GM23338 (cell line): Measurements from ENCODE around the gene GAS2. TPM values are rescaled to one million over a fixed set of nuclear protein-coding genes. Genes with fewer than 3 reads are reported as not detected.

Experiments used
- ATAC-seq: fragments of 200-7000 bp; cut with Tn5 transposase; 3 replicates; pipeline ENCODE4 v1.9.1; 2020
- DNase-seq: peaks from one replicate; pipeline ENCODE4 v3.0.0-alpha.2; 2015; ENCODE audit warnings: low spot score
- H2AFZ ChIP-seq: fragments of 200-600 bp; sonication (generic); 2 replicates; pipeline ENCODE4 v1.8.0; 2016; ENCODE audit warnings: antibody characterized with exemption, mild to moderate bottlenecking, moderate library complexity
- H3F3A ChIP-seq: fragments of 200-600 bp; sonication (generic); replicated peaks from 2 replicates; pipeline ENCODE4 v1.8.0; 2017; ENCODE audit warnings: antibody characterized with exemption, mixed run types, low read depth
- H3K27ac ChIP-seq: fragments of 200-600 bp; sonication (generic); 2 replicates; pipeline ENCODE4 v1.6.1; 2016; ENCODE audit warnings: low read depth
- H3K27me3 ChIP-seq: fragments of 200-600 bp; sonication (generic); 2 replicates; pipeline ENCODE4 v1.8.0; 2016; ENCODE audit warnings: mild to moderate bottlenecking, mixed run types, moderate library complexity; ENCODE audit not compliant: insufficient read depth
- H3K36me3 ChIP-seq: fragments of 200-600 bp; sonication (generic); 2 replicates; pipeline ENCODE4 v1.8.0; 2016; ENCODE audit warnings: mild to moderate bottlenecking; ENCODE audit not compliant: insufficient read depth
- H3K4me1 ChIP-seq: fragments of 200-600 bp; sonication (generic); 2 replicates; pipeline ENCODE4 v1.8.0; 2016; ENCODE audit warnings: mild to moderate bottlenecking, moderate library complexity; ENCODE audit not compliant: insufficient read depth
- H3K4me2 ChIP-seq: fragments of 200-600 bp; sonication (generic); 2 replicates; pipeline ENCODE4 v1.7.1; 2017; ENCODE audit warnings: mixed run types
- H3K4me3 ChIP-seq: fragments of 200-600 bp; sonication (generic); 2 replicates; pipeline ENCODE4 v1.6.1; 2016; ENCODE audit warnings: mixed run types
- H3K79me2 ChIP-seq: fragments of 200-600 bp; sonication (generic); replicated peaks from 2 replicates; pipeline ENCODE4 v1.8.0; 2017; ENCODE audit warnings: mild to moderate bottlenecking; ENCODE audit not compliant: insufficient read depth
- H3K9me2 ChIP-seq: fragments of 200-600 bp; sonication (generic); 2 replicates; pipeline ENCODE4 v1.8.0; 2017; ENCODE audit not compliant: insufficient read depth
- H4K20me1 ChIP-seq: fragments of 200-600 bp; sonication (generic); replicated peaks from 2 replicates; pipeline ENCODE4 v1.8.0; 2017; ENCODE audit warnings: mild to moderate bottlenecking; ENCODE audit not compliant: insufficient read depth
- H3K27ac Mint-ChIP-seq: 2 replicates; pipeline ENCODE4 v1.8.0; 2020; ENCODE audit warnings: inconsistent platforms, mild to moderate bottlenecking, moderate library complexity, mixed read lengths
- H3K27me3 Mint-ChIP-seq: 3 replicates; pipeline ENCODE4 v1.8.0; 2022; ENCODE audit warnings: low read depth, mild to moderate bottlenecking, moderate library complexity, mixed read lengths, inconsistent platforms; ENCODE audit not compliant: insufficient read depth, poor library complexity
- H3K36me3 Mint-ChIP-seq: 3 replicates; pipeline ENCODE4 v1.8.0; 2021; ENCODE audit warnings: low read depth, mild to moderate bottlenecking, inconsistent platforms, moderate library complexity, mixed read lengths
- H3K4me1 Mint-ChIP-seq: 3 replicates; pipeline ENCODE4 v1.8.0; 2020; ENCODE audit warnings: mild to moderate bottlenecking, inconsistent platforms, mixed read lengths
- H3K4me3 Mint-ChIP-seq: 3 replicates; pipeline ENCODE4 v1.8.0; 2021; ENCODE audit warnings: moderate library complexity, mild to moderate bottlenecking, inconsistent platforms, mixed read lengths
- H3K9me3 Mint-ChIP-seq: 3 replicates; pipeline ENCODE4 v1.8.0; 2020; ENCODE audit warnings: moderate library complexity, mild to moderate bottlenecking, inconsistent platforms, mixed read lengths
- CREB1 ChIP-seq: fragments of 250-450 bp; sonication (Bioruptor Pico); IDR thresholded peaks from 2 replicates; pipeline ENCODE4 v1.5.0; 2020; ENCODE audit warnings: low read depth, mild to moderate bottlenecking, moderate library complexity
- EZH2 ChIP-seq: fragments of 200-600 bp; sonication (generic); IDR thresholded peaks from one replicate; pipeline ENCODE4 v1.8.0; 2017; ENCODE audit warnings: antibody characterized with exemption, mild to moderate bottlenecking, low read depth; ENCODE audit not compliant: unreplicated experiment
- EZH2phosphoT487 ChIP-seq: fragments of 200-600 bp; sonication (generic); IDR thresholded peaks from one replicate; pipeline ENCODE4 v1.8.1; 2018; ENCODE audit warnings: antibody characterized with exemption; ENCODE audit not compliant: unreplicated experiment
- JUNB ChIP-seq: IDR thresholded peaks from one replicate; pipeline ENCODE4 v1.6.1; 2016; ENCODE audit warnings: antibody characterized with exemption; ENCODE audit not compliant: unreplicated experiment
- NANOG ChIP-seq: IDR thresholded peaks from 2 replicates; pipeline ENCODE4 v1.6.1; 2016; ENCODE audit warnings: antibody characterized with exemption, borderline replicate concordance
- POLR2AphosphoS5 ChIP-seq: IDR thresholded peaks from 2 replicates; pipeline ENCODE4 v1.6.1; 2016; ENCODE audit warnings: antibody characterized with exemption, low read depth
- STAT1 ChIP-seq: IDR thresholded peaks from one replicate; pipeline ENCODE4 v1.6.1; 2016; ENCODE audit warnings: antibody characterized with exemption; ENCODE audit not compliant: unreplicated experiment
- ZNF114 ChIP-seq: fragments of 250-450 bp; sonication (Bioruptor Pico); IDR thresholded peaks from 2 replicates; pipeline ENCODE4 v1.5.0; 2020; ENCODE audit warnings: mild to moderate bottlenecking, moderate library complexity
- ZNF331 ChIP-seq: fragments of 250-450 bp; sonication (Bioruptor Pico); IDR thresholded peaks from 2 replicates; pipeline ENCODE4 v1.5.0; 2020; ENCODE audit warnings: low read depth, mild to moderate bottlenecking, moderate library complexity
- polyA plus RNA-seq: library from polyadenylated mRNA; unstranded; fragments of >200 nt; fragmentation: Nextera tagmentation; extraction: Ambion mirVana; gene quantifications from 2 replicates; pipeline ENCODE4 v1.2.1, GENCODE V29; 2016
- total RNA-seq: library from RNA; depleted of rRNA; stranded (reverse); fragments of >200 nt; shearing (Covaris generic); gene quantifications from 2 replicates; pipeline ENCODE4 v1.2.3, GENCODE V29; 2014
- TF ChIP-seq, protein P1 (sequence below): fragments of 250-450 bp; sonication (Bioruptor Pico); IDR thresholded peaks from 2 replicates; pipeline ENCODE4 v1.5.0; 2020; ENCODE audit warnings: mild to moderate bottlenecking, moderate library complexity
- TF ChIP-seq, protein P2 (sequence below): IDR thresholded peaks from 2 replicates; pipeline ENCODE4 v1.6.1; 2016; ENCODE audit warnings: antibody characterized with exemption
- TF ChIP-seq, protein P3 (sequence below), 2 experiments: fragments of 200-600 bp in 1 of 2; sonication (generic) in 1 of 2; conservative IDR thresholded peaks; 2 replicates each; pipeline versions ENCODE4 v1.5.1 to v1.6.1; 2016 to 2017; ENCODE audit warnings: antibody characterized with exemption in 2 of 2, low read depth in 2 of 2, mild to moderate bottlenecking in 2 of 2, moderate library complexity in 1 of 2
- TF ChIP-seq, protein P4 (sequence below): IDR thresholded peaks from one replicate; pipeline ENCODE4 v1.6.1; 2018; ENCODE audit warnings: antibody characterized with exemption; ENCODE audit not compliant: unreplicated experiment

Gene GAS2
- total and polyA plus RNA-seq, 2 experiments from 2014 or later: 2.6 to 6.7 TPM

DNA sequence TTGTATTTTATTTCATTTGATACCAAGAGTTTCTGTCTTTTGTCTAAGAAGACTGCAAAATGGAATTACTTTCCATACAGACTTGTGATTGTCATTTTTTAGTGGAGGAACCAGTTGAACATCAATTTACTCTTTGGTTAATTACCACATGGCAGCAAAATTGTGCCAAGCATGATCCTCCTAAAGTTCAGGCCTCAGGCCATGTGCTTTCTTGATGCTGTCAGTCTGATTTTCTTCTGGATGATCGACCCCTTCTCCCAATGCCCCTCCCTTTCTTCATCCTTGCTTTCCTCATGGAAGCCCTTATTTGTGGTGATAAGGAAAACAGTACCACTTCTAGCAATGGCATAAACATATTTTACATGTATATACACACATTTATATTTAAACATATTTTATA, 87.0 kb downstream of the GAS2 start:
- H3K79me2 ChIP-seq: no peaks in the 10 kb centered on the region
- no peak overlapping the region for H2AFZ ChIP-seq
- no peaks in the 10 kb centered on the region for H3K27me3 Mint-ChIP-seq
- H3F3A ChIP-seq: no peaks in the 10 kb centered on the region
- no peaks in the 10 kb centered on the region for H3K4me1 ChIP-seq
- H3K9me2 ChIP-seq: no peaks in the 10 kb centered on the region
- no peak overlapping the region for H3K27ac Mint-ChIP-seq
- H3K4me3 ChIP-seq: no peak overlapping the region
- ATAC-seq: no peak
- no peak overlapping the region for H3K4me3 Mint-ChIP-seq
- no peak overlapping the region for H3K4me2 ChIP-seq
- peaks cover 4% of the 10 kb centered on the region; the same call in 1 of the 3 replicates for H3K4me1 Mint-ChIP-seq
- H3K27ac ChIP-seq: no peak overlapping the region
- H3K36me3 Mint-ChIP-seq: no peaks in the 10 kb centered on the region
- no peaks in the 10 kb centered on the region for H3K36me3 ChIP-seq
- TF ChIP-seq EZH2phosphoT487 (no peak), ZNF114 (CRISPR knock-in tag) (no peak), ZNF331 (CRISPR knock-in tag) (no peak), POLR2AphosphoS5 (no peak), JUNB (no peak), STAT1 (no peak), EZH2 (no peak), CREB1 (no peak), NANOG (no peak)
- TF ChIP-seq, protein P1, sequence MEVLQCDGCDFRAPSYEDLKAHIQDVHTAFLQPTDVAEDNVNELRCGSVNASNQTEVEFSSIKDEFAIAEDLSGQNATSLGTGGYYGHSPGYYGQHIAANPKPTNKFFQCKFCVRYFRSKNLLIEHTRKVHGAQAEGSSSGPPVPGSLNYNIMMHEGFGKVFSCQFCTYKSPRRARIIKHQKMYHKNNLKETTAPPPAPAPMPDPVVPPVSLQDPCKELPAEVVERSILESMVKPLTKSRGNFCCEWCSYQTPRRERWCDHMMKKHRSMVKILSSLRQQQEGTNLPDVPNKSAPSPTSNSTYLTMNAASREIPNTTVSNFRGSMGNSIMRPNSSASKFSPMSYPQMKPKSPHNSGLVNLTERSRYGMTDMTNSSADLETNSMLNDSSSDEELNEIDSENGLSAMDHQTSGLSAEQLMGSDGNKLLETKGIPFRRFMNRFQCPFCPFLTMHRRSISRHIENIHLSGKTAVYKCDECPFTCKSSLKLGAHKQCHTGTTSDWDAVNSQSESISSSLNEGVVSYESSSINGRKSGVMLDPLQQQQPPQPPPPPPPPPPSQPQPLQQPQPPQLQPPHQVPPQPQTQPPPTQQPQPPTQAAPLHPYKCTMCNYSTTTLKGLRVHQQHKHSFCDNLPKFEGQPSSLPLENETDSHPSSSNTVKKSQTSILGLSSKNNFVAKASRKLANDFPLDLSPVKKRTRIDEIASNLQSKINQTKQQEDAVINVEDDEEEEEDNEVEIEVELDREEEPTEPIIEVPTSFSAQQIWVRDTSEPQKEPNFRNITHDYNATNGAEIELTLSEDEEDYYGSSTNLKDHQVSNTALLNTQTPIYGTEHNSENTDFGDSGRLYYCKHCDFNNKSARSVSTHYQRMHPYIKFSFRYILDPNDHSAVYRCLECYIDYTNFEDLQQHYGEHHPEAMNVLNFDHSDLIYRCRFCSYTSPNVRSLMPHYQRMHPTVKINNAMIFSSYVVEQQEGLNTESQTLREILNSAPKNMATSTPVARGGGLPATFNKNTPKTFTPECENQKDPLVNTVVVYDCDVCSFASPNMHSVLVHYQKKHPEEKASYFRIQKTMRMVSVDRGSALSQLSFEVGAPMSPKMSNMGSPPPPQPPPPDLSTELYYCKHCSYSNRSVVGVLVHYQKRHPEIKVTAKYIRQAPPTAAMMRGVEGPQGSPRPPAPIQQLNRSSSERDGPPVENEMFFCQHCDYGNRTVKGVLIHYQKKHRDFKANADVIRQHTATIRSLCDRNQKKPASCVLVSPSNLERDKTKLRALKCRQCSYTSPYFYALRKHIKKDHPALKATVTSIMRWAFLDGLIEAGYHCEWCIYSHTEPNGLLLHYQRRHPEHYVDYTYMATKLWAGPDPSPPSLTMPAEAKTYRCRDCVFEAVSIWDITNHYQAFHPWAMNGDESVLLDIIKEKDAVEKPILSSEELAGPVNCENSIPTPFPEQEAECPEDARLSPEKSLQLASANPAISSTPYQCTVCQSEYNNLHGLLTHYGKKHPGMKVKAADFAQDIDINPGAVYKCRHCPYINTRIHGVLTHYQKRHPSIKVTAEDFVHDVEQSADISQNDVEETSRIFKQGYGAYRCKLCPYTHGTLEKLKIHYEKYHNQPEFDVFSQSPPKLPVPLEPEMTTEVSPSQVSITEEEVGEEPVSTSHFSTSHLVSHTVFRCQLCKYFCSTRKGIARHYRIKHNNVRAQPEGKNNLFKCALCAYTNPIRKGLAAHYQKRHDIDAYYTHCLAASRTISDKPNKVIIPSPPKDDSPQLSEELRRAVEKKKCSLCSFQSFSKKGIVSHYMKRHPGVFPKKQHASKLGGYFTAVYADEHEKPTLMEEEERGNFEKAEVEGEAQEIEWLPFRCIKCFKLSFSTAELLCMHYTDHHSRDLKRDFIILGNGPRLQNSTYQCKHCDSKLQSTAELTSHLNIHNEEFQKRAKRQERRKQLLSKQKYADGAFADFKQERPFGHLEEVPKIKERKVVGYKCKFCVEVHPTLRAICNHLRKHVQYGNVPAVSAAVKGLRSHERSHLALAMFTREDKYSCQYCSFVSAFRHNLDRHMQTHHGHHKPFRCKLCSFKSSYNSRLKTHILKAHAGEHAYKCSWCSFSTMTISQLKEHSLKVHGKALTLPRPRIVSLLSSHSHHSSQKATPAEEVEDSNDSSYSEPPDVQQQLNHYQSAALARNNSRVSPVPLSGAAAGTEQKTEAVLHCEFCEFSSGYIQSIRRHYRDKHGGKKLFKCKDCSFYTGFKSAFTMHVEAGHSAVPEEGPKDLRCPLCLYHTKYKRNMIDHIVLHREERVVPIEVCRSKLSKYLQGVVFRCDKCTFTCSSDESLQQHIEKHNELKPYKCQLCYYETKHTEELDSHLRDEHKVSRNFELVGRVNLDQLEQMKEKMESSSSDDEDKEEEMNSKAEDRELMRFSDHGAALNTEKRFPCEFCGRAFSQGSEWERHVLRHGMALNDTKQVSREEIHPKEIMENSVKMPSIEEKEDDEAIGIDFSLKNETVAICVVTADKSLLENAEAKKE (CRISPR knock-in tag): no peak
- TF ChIP-seq, protein P2, sequence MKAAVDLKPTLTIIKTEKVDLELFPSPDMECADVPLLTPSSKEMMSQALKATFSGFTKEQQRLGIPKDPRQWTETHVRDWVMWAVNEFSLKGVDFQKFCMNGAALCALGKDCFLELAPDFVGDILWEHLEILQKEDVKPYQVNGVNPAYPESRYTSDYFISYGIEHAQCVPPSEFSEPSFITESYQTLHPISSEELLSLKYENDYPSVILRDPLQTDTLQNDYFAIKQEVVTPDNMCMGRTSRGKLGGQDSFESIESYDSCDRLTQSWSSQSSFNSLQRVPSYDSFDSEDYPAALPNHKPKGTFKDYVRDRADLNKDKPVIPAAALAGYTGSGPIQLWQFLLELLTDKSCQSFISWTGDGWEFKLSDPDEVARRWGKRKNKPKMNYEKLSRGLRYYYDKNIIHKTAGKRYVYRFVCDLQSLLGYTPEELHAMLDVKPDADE: no peak
- TF ChIP-seq, protein P3, sequence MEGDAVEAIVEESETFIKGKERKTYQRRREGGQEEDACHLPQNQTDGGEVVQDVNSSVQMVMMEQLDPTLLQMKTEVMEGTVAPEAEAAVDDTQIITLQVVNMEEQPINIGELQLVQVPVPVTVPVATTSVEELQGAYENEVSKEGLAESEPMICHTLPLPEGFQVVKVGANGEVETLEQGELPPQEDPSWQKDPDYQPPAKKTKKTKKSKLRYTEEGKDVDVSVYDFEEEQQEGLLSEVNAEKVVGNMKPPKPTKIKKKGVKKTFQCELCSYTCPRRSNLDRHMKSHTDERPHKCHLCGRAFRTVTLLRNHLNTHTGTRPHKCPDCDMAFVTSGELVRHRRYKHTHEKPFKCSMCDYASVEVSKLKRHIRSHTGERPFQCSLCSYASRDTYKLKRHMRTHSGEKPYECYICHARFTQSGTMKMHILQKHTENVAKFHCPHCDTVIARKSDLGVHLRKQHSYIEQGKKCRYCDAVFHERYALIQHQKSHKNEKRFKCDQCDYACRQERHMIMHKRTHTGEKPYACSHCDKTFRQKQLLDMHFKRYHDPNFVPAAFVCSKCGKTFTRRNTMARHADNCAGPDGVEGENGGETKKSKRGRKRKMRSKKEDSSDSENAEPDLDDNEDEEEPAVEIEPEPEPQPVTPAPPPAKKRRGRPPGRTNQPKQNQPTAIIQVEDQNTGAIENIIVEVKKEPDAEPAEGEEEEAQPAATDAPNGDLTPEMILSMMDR (conservative IDR thresholded peaks at IDR 0.05; ENCODE audit: low read depth in 2 of 2): no peak
- TF ChIP-seq, protein P4, sequence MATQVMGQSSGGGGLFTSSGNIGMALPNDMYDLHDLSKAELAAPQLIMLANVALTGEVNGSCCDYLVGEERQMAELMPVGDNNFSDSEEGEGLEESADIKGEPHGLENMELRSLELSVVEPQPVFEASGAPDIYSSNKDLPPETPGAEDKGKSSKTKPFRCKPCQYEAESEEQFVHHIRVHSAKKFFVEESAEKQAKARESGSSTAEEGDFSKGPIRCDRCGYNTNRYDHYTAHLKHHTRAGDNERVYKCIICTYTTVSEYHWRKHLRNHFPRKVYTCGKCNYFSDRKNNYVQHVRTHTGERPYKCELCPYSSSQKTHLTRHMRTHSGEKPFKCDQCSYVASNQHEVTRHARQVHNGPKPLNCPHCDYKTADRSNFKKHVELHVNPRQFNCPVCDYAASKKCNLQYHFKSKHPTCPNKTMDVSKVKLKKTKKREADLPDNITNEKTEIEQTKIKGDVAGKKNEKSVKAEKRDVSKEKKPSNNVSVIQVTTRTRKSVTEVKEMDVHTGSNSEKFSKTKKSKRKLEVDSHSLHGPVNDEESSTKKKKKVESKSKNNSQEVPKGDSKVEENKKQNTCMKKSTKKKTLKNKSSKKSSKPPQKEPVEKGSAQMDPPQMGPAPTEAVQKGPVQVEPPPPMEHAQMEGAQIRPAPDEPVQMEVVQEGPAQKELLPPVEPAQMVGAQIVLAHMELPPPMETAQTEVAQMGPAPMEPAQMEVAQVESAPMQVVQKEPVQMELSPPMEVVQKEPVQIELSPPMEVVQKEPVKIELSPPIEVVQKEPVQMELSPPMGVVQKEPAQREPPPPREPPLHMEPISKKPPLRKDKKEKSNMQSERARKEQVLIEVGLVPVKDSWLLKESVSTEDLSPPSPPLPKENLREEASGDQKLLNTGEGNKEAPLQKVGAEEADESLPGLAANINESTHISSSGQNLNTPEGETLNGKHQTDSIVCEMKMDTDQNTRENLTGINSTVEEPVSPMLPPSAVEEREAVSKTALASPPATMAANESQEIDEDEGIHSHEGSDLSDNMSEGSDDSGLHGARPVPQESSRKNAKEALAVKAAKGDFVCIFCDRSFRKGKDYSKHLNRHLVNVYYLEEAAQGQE: no peak
- H3K9me3 Mint-ChIP-seq: no peaks in the 10 kb centered on the region
- H4K20me1 ChIP-seq: no peaks in the 10 kb centered on the region
- DNase-seq: no peak
- H3K27me3 ChIP-seq: no peaks in the 10 kb centered on the region
